ENCODE results near the gene ADAMTSL5.

ADAMTSL5 gene

GRCh38 chr19:1465191-1466016, 47.4 kb downstream of the ADAMTSL5 start:
- DNase-seq = no peak

- DNase-seq = no peak
Observed at GRCh38 chr19:1461862-1462261, 51.0 kb downstream of the ADAMTSL5 start.

GRCh38 chr19:1460033-1460995, 52.5 kb downstream of the ADAMTSL5 start:
- DNase-seq = no peak

GRCh38 chr19:1459479-1459878, 53.3 kb downstream of the ADAMTSL5 start:
- DNase-seq = peak; percentile 43

GRCh38 chr19:1457892-1458291, 54.9 kb downstream of the ADAMTSL5 start:
- no peak for DNase-seq

GRCh38 chr19:1457031-1457739, 55.6 kb downstream of the ADAMTSL5 start:
- no peak for DNase-seq

- DNase-seq = no peak
Observed at GRCh38 chr19:1456121-1456900, 56.5 kb downstream of the ADAMTSL5 start.

GRCh38 chr19:1455336-1456120, 57.3 kb downstream of the ADAMTSL5 start:
- peak; percentile 68 for DNase-seq
